DND-41 (cell line): Measurements from ENCODE around the gene CHRM5.

ENCODE experiments used
- EZH2 ChIP-seq: IDR thresholded peaks from 3 replicates; pipeline ENCODE4 v1.6.1; 2012; ENCODE audit warnings: borderline replicate concordance, low read depth, mild to moderate bottlenecking, moderate library complexity, low read length, inconsistent platforms; ENCODE audit not compliant: severe bottlenecking
- TF ChIP-seq, protein P1 (sequence below): IDR thresholded peaks from 2 replicates; pipeline ENCODE4 v1.5.1; 2012; ENCODE audit warnings: borderline replicate concordance, low read length, moderate library complexity, mild to moderate bottlenecking; ENCODE audit not compliant: poor library complexity, severe bottlenecking; ENCODE audit errors: extremely low read depth

DNA sequence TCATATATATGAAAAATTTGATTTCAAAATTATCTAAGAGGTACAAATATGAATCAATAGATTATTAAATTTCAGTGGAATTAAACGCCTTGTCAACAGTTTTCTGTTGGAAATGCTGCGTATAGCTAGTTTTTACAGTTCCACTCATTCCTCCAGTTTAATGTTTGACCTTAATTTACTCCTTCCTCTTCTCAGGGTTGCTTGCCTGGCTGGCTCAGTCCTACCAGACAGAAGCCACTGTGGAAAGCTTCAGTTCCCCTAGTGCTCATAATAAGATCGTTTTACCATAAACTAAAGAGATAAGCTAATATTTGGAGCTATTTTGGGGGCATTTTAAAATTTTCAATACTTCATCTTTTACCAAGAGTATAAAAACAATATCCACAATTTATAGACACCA, 110.6 kb downstream of the CHRM5 start:
- TF ChIP-seq, protein P1, sequence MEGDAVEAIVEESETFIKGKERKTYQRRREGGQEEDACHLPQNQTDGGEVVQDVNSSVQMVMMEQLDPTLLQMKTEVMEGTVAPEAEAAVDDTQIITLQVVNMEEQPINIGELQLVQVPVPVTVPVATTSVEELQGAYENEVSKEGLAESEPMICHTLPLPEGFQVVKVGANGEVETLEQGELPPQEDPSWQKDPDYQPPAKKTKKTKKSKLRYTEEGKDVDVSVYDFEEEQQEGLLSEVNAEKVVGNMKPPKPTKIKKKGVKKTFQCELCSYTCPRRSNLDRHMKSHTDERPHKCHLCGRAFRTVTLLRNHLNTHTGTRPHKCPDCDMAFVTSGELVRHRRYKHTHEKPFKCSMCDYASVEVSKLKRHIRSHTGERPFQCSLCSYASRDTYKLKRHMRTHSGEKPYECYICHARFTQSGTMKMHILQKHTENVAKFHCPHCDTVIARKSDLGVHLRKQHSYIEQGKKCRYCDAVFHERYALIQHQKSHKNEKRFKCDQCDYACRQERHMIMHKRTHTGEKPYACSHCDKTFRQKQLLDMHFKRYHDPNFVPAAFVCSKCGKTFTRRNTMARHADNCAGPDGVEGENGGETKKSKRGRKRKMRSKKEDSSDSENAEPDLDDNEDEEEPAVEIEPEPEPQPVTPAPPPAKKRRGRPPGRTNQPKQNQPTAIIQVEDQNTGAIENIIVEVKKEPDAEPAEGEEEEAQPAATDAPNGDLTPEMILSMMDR: no peak
- no peak for TF ChIP-seq EZH2
